ENCODE results near the gene MCRS1. TPM values are rescaled to one million over a fixed set of nuclear protein-coding genes. Genes with fewer than 3 reads are reported as not detected.

The MCRS1 gene
- polyA plus RNA-seq, 1 experiment = 47.0 TPM

DNA sequence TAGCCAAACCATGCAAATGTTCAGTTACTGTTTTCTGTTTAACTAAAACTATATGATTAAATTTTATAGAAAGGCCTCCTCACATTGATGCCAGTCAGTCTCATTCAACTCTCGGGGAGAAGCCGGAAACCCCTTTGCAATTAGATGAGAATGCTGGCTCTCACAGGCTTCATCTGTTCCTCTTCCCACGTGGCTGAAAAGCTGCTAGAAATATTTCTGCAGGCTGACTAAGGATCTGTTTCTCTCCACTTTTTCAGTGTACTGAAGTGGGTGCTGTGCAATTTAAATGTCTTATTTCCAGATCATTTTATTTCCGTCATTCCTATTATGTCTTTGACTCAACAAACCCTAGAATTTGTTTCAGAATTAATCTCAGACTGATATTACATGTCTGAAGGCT, 46.6 kb downstream of the MCRS1 start:
- POLR2A ChIA-PET = no interaction called here
- TF ChIP-seq, protein P1, sequence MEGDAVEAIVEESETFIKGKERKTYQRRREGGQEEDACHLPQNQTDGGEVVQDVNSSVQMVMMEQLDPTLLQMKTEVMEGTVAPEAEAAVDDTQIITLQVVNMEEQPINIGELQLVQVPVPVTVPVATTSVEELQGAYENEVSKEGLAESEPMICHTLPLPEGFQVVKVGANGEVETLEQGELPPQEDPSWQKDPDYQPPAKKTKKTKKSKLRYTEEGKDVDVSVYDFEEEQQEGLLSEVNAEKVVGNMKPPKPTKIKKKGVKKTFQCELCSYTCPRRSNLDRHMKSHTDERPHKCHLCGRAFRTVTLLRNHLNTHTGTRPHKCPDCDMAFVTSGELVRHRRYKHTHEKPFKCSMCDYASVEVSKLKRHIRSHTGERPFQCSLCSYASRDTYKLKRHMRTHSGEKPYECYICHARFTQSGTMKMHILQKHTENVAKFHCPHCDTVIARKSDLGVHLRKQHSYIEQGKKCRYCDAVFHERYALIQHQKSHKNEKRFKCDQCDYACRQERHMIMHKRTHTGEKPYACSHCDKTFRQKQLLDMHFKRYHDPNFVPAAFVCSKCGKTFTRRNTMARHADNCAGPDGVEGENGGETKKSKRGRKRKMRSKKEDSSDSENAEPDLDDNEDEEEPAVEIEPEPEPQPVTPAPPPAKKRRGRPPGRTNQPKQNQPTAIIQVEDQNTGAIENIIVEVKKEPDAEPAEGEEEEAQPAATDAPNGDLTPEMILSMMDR (IDR thresholded peaks at IDR 0.05; ENCODE audit: low read depth, low read length) = no peak

DNA sequence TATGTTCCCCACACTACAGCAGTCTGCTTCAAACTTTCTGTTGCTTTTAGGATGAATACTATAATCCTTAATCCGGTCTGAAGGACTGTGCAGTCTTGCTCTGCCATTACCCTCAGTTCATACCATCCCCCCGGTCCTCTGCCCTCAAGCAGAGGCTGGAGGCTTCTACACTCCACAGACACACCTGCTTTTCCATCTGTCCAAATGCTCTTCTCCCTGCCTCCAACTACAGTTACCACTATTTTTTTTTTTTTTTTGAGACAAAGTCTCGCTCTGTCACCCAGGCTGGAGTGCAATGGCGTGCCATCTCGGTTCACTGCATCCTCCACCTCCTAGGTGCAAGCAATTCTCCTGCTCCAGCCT, 48.4 kb downstream of the MCRS1 start:
- Histone ChIP-seq H3K27me3 (ENCODE audit: control insufficient read depth, insufficient read depth, low read length) (no peaks in the 10 kb centered on the region), H3K9me3 (ENCODE audit: control insufficient read depth, insufficient read depth, low read length) (no peaks in the 10 kb centered on the region), H3K4me3 (ENCODE audit: low read depth, low read length) (no peak overlapping the region), H3K27ac (ENCODE audit: low read depth, low read length) (no peak overlapping the region)
- ChIA-PET CTCF (interaction anchor here (0.7 to 2.6 kb wide), 4 partner anchors 61 to 177 kb away, joined by 3 to 30 read pairs (median 6); no protein-coding TSS in a partner anchor), POLR2A (no interaction called here)
- TF ChIP-seq, protein P1 (IDR thresholded peaks at IDR 0.05; ENCODE audit: low read depth, low read length) = no peak
- DNase-seq (ENCODE audit: low read depth, low spot score) = no peak

More for the DNA sequence above, 46.6 kb downstream of the MCRS1 start:
- Histone ChIP-seq H3K9me3 (ENCODE audit: control insufficient read depth, insufficient read depth, low read length) (no peaks in the 10 kb centered on the region), H3K27me3 (ENCODE audit: control insufficient read depth, insufficient read depth, low read length) (no peaks in the 10 kb centered on the region), H3K4me3 (ENCODE audit: low read depth, low read length) (no peak overlapping the region), H3K27ac (ENCODE audit: low read depth, low read length) (no peak overlapping the region)
- no peak for DNase-seq (ENCODE audit: low read depth, low spot score)
- CTCF ChIA-PET = no interaction called here

DNA sequence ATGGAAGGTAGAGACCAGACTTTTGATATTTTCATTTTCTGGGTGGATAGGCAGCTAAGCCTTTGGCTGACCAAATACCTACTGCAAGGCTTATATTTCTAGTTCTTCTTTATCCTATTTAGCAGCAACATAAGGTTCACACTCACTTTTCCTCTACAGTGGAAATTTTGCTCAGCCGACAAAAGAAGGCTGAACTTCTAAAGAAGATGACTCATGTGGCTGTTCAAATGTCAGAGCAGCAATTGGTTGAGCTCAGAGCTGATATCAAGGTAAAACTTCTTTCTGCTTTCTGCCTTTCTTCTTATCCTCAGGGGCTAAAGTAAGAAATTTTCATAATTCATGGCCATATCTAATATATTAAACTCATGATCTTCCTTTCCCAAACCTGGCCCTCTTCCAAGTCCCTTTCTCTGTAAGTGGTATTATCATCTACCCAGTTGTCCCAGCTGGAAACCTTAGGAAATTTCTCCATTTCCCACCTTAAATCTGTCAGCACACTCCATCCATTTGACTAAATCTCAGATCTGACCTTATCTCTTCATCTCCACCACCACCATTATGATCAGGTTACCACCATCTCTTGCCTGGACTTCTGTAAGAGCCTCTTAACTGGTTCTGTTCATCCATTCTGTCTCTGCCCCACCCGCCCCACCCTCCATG, 48.9 kb downstream of the MCRS1 start:
- DNase-seq (ENCODE audit: low read depth, low spot score) = no peak
- H3K27ac ChIP-seq (ENCODE audit: low read depth, low read length) = no peak overlapping the region
- TF ChIP-seq, protein P1 (IDR thresholded peaks at IDR 0.05; ENCODE audit: low read depth, low read length) = no peak
- H3K4me3 ChIP-seq (ENCODE audit: low read depth, low read length) = no peak overlapping the region
- H3K27me3 ChIP-seq (ENCODE audit: control insufficient read depth, insufficient read depth, low read length) = no peaks in the 10 kb centered on the region
- H3K9me3 ChIP-seq (ENCODE audit: control insufficient read depth, insufficient read depth, low read length) = no peaks in the 10 kb centered on the region
- CTCF ChIA-PET = interaction anchor here (0.7 to 2.6 kb wide), 5 partner anchors 61 to 187 kb away, joined by 3 to 30 read pairs (median 4); no protein-coding TSS in a partner anchor
- POLR2A ChIA-PET = interaction anchor here (0.8 kb wide), 1 partner anchor 152 kb away, joined by 3 read pairs; the partner anchor contains the start of gene SPATS2

DNA sequence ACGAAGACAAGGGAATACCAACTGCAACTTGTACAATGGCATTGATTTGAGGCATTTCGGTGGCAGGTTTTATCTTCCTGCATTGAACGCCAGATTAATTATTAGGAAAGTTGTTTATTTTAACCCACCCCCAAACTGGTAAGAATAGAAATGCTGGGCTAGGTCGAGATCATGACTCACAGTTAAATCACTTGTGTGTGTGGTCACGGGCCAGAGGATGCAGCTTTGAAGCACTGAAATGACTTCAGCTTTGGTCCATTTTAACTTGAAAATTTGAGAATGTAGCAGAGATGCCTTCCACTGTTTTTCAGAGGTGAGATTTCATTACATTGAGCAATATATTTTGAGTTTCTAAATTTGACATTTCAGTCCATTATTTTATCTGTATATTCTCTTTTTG, 52.7 kb downstream of the MCRS1 start:
- peak; percentile 65 for DNase-seq (ENCODE audit: low read depth, low spot score)
- POLR2A ChIA-PET = interaction anchor here (0.5 to 1.0 kb wide), 2 partner anchors 91 to 174 kb away, joined by 3 read pairs; no protein-coding TSS in a partner anchor
- H3K9me3 ChIP-seq (ENCODE audit: control insufficient read depth, insufficient read depth, low read length) = no peaks in the 10 kb centered on the region
- H3K4me3 ChIP-seq (ENCODE audit: low read depth, low read length) = no peak overlapping the region
- H3K27ac ChIP-seq (ENCODE audit: low read depth, low read length) = no peak overlapping the region
- CTCF ChIA-PET = interaction anchor here (0.9 to 11.7 kb wide), 13 partner anchors 11 to 218 kb away, joined by 3 to 454 read pairs (median 12); partner anchors contain the start of genes C1QL4, DNAJC22 and SPATS2
- TF ChIP-seq, protein P1 (IDR thresholded peaks at IDR 0.05; ENCODE audit: low read depth, low read length) = no peak
- H3K27me3 ChIP-seq (ENCODE audit: control insufficient read depth, insufficient read depth, low read length) = no peaks in the 10 kb centered on the region

DNA sequence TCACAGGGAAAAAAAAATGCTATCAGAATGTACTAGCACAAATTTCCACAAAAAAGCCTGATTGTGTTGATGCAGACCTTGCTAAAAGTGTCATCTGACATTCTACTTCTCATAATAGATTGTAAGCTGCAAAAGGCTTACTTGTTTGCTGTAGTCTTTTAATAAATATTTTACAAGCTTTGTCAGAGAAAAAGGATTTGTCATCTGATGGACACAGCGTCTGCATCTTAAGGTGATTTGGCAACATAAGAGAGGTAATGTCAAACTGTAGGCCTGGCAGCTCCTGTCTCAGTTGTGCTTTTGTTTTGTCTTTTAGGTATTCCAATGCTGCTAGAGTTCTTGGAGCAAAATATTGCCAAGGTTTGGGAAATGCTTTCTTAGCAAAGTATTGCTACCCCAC, 55.4 kb downstream of the MCRS1 start:
- no peak overlapping the region for H3K27ac ChIP-seq (ENCODE audit: low read depth, low read length)
- POLR2A ChIA-PET = no interaction called here
- CTCF ChIA-PET = interaction anchor here (0.9 to 11.7 kb wide), 6 partner anchors 153 to 224 kb away, joined by 3 to 454 read pairs (median 42); partner anchors contain the start of gene DNAJC22

More for the DNA sequence above, 55.4 kb downstream of the MCRS1 start:
- TF ChIP-seq, protein P1 (IDR thresholded peaks at IDR 0.05; ENCODE audit: low read depth, low read length) = no peak
- no peaks in the 10 kb centered on the region for H3K27me3 ChIP-seq (ENCODE audit: control insufficient read depth, insufficient read depth, low read length)
- DNase-seq (ENCODE audit: low read depth, low spot score) = no peak
- H3K4me3 ChIP-seq (ENCODE audit: low read depth, low read length) = no peak overlapping the region
- no peaks in the 10 kb centered on the region for H3K9me3 ChIP-seq (ENCODE audit: control insufficient read depth, insufficient read depth, low read length)

Data from AG04450 (cell line).